NCI-H526 (cell line): ENCODE measurements around the gene UBE2L5.

ENCODE experiments used
- DNase-seq, 2 experiments: peaks; one replicate each; lab custom pipeline; 2025; lab: John Stamatoyannopoulos, UW

UBE2L5 gene

GRCh38 chr13:30422054-30422839 lies at the start of gene UBE2L5:
Gene UBE2L5 (plus strand): TSS chr13:30422493. CDS start chr13:30427991, 5,498 bp downstream.
- peak; percentile 81 to 98 for DNase-seq

- DNase-seq, result no peak
Observed at GRCh38 chr13:30373727-30374126, 48.6 kb upstream of the UBE2L5 start.

DNA sequence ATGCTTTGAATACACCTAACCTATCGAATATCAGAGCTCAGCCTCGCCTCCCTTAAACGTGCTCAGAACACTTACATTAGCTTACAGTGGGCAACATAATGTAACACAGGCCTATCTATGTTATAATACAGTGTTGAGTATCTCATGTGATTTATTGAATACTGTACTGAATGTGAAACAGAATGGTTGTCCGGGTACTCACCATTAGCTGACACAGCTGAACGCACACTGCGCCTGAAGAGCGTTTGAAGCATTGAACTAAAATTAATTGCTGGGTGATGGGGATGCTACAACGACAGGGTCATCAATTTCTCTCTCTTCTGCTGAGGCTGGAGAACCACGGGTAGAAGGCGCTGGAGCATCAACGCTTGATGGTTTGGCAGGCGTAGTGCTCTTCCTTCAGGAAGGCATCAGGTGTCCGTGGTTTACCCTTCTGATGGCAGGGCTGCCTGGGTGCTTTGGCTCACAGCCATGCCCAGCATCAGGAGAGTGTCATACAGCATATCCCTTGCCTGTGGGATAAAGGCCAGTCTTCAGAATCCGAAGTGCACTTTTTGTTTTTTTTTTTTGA lies 46.9 kb upstream of the UBE2L5 start:
- DNase-seq, result no peak

DNA sequence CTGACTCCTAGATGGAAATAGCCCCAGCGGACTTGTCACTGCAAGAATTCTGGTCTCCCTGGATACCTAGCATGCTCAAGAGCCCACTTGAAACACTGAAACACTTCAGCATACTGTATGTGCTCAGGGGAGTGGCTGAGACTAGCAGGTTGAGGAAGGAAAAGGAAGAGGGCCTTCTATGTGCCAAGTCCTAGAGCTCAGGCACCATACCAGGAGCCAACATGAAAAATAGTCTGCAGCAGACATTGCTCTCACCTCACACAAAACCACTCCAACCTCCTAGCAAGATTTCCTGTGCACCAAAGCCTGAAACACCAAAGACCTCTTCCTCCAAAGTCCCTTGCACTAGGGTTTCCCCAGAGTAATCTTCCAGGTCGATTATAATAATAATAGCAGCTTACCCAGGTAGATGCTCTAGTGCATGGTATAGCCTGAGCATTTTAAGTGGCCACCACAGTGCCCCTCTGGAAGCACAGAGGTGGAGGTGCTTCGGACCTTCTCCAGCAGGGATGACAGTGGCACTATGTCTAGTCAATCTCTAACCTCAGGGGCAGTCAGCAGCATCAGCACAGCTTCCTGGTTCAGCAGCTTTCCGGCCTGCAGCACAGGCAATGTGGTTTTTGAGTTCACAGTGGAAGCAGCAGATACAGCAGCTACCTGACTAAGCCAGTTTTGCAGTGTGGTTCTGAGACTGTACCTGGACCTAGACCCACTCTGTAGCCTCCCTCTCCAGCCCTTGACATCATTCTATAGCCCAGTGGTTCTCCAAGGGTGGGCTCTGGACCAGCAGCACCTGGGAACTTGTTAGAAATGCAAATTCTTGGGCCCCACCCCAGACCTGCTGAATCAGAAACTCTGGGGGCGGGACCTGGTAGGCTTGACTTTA lies 45.6 kb upstream of the UBE2L5 start:
- peak; percentile 31 to 65 for DNase-seq

DNA sequence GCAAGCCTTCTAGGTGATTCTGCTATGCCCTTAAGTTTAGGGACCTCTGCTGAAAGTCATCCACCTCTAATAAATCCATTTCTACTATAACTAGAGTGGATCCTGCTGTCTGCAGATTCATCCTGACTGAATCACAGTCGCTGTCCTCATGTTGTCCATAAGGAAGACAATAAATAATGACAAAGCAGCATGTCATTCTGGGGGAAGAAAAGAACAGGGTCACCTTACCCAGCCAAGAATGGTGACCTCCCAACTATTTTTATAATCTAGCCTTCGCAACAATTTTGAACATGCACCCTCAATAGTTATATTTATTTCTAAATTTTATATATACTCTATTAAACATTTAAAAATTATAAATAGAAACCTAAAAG lies 45.0 kb upstream of the UBE2L5 start:
- no peak for DNase-seq

GRCh38 chr13:30378191-30378590 lies 44.1 kb upstream of the UBE2L5 start:
- no peak for DNase-seq

GRCh38 chr13:30381049-30381448 lies 41.2 kb upstream of the UBE2L5 start:
- DNase-seq, result no peak

- DNase-seq, result peak in 1 of 2 experiments; percentile 54
Observed at GRCh38 chr13:30382836-30383525, 39.3 kb upstream of the UBE2L5 start.

- DNase-seq, result no peak
Observed at GRCh38 chr13:30388406-30389283, 33.6 kb upstream of the UBE2L5 start.

GRCh38 chr13:30391956-30392680 lies 30.2 kb upstream of the UBE2L5 start:
- no peak for DNase-seq

DNA sequence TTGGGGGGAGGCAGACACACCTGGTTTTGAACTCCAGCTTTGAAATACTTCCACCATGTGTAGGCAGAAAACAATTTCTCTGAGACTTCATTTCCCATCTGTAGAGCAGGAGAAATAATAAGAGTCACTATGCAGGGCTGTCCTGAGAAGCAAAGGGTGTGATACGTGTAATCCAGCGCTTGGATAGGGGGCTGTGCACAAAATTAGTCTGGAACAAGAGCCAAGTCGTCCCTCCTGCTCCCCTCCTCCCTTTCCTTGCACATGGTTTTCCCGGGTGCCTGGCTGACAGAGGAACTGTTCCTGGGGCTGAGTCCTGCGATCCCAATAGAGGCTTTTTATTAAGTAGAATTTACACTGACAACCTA lies 29.6 kb upstream of the UBE2L5 start:
- DNase-seq, result no peak

DNA sequence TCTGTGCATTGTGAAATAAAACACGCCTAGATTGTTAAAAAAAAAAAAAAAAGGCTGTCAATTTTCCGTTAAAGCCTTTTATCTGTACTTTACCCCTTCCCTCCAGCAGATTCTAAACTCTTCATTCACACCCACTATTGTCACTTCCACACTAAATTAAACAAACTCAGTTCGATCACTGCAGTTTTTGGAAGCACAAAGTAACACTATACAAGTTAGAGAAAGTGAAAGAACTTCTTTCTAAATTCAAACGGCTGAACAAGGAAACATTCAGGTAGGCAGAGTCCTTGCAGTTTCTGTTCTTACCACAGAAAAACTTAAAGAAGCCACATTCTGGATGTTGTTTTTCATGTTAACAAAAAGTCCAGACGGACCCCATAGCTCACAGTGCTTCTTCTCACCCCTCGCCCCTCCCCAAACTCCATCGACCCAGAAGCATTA lies 27.5 kb upstream of the UBE2L5 start:
- DNase-seq, result no peak

- peak; percentile 96 to 97 for DNase-seq
Observed at GRCh38 chr13:30395192-30396158, 26.8 kb upstream of the UBE2L5 start.

- peak in 1 of 2 experiments; percentile 61 for DNase-seq
Observed at GRCh38 chr13:30396434-30397075, 25.7 kb upstream of the UBE2L5 start.

DNA sequence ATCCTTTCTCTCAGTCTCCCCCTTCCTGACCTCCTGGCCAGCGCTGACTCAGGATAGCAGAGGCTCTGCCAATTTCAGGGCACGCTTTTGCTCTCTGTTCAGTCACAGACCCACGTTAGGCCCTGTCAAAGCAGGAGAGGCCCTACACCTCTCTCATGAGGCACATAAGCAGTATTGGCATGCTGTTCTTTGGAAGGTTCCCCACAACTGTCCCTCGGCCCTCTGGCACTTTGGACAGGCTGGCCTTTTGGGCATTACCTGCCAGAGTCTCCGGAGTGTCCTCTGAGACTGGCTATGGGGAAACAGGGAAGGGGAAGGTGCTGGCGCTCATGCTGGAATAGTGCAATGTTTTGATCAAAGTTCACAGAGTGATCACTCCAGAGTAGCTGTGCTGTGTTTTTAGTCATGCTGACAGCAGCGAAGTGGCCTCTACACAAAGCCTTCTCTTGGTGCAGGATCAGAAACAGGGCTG lies 23.7 kb upstream of the UBE2L5 start:
- DNase-seq, result no peak

GRCh38 chr13:30400376-30400775 lies 21.9 kb upstream of the UBE2L5 start:
- DNase-seq, result no peak

DNA sequence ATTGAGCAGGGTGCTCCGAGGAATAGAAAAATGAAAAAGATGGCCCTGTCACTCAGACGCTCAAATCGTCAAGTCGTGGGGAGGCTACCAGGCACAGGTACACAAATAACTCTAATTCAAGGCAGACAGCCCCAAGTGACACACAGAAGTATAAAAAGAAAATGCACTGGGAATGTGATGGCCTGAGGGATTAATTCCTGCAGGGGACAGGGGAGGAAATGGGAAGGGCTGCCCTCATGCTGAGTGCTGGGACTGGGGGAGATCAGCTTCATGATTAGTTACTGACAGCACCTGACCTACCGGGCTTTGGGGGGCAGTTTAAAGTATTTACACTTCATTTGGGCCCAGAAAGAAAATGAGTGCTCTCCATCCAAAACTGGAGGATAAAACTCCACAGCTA lies 20.9 kb upstream of the UBE2L5 start:
- no peak for DNase-seq

GRCh38 chr13:30403456-30403855 lies 18.8 kb upstream of the UBE2L5 start:
- no peak for DNase-seq

- no peak for DNase-seq
Observed at GRCh38 chr13:30404207-30404606, 18.1 kb upstream of the UBE2L5 start.
